BLaER1 treated with 17β-estradiol and CSF1 and Interleukin-3, amounts not matched to agents 10 nM and 100 nM (cell line): ENCODE data around the gene IQCF2.
"Not testable (repeated sequence)": the region's sequence is repeated elsewhere in the genome, so short reads cannot be mapped to it uniquely, and the experiment has no call there.

Source experiments
- H3K27ac ChIP-seq, 11 experiments: shearing (Covaris generic); formaldehyde crosslinking; 2 replicates each; pipeline ENCODE4 v1.8.1; 2022
- H3K27me3 ChIP-seq, 11 experiments: shearing (Covaris generic); formaldehyde crosslinking; 2 replicates each; pipeline ENCODE4 v1.8.1; 2022
- H3K36me3 ChIP-seq, 11 experiments: shearing (Covaris generic); formaldehyde crosslinking; 2 replicates each; pipeline ENCODE4 v1.8.1; 2022
- H3K4me1 ChIP-seq, 10 experiments: shearing (Covaris generic); formaldehyde crosslinking; 2 replicates each; pipeline ENCODE4 v1.8.1; 2022
- H3K4me2 ChIP-seq, 11 experiments: shearing (Covaris generic); formaldehyde crosslinking; 2 replicates each; pipeline ENCODE4 v1.8.1; 2022
- H3K4me3 ChIP-seq, 10 experiments: shearing (Covaris generic); formaldehyde crosslinking; 2 replicates each; pipeline ENCODE4 v1.8.1; 2022
- H3K9ac ChIP-seq, 11 experiments: shearing (Covaris generic); formaldehyde crosslinking; 2 replicates each; pipeline ENCODE4 v1.8.1; 2022
- H3K9me3 ChIP-seq, 11 experiments: shearing (Covaris generic); formaldehyde crosslinking; replicated peaks in 1 of 11; 2 replicates each; pipeline ENCODE4 v1.8.1; 2022
- H4K20me1 ChIP-seq, 11 experiments: shearing (Covaris generic); formaldehyde crosslinking; 2 replicates each; pipeline ENCODE4 v1.8.1; 2022
- Cebpa-rat ChIP-seq, 11 experiments: shearing (Covaris generic); IDR thresholded peaks; 2 replicates each; pipeline ENCODE4 v1.8.1; 2022

IQCF2 gene

DNA sequence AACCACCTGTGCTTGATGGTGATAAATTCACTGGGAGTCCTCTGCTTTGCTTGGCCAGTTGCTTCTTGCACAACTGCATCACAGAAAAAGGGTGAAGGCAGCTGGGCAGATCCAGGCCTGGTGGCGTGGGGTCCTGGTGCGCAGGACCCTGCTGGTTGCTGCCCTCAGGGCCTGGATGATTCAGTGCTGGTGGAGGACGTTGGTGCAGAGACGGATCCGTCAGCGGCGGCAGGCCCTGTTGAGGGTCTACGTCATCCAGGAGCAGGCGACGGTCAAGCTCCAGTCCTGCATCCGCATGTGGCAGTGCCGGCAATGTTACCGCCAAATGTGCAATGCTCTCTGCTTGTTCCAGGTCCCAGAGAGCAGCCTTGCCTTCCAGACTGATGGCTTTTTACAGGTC, 31.1 kb upstream of the IQCF2 start:
- Histone ChIP-seq H3K4me1 (no peaks in the 10 kb centered on the region), H3K4me3 (no peak overlapping the region), H3K27ac (no peak overlapping the region), H3K9me3 (peaks cover 19 to 31% (median 28%) of the 10 kb centered on the region in 11 experiments), H3K9ac (no peak overlapping the region), H4K20me1 (no peaks in the 10 kb centered on the region), H3K36me3 (no peaks in the 10 kb centered on the region), H3K27me3 (no peaks in the 10 kb centered on the region), H3K4me2 (no peak overlapping the region)
- no peak for TF ChIP-seq Cebpa-rat (IDR thresholded peaks at IDR 0.05)

DNA sequence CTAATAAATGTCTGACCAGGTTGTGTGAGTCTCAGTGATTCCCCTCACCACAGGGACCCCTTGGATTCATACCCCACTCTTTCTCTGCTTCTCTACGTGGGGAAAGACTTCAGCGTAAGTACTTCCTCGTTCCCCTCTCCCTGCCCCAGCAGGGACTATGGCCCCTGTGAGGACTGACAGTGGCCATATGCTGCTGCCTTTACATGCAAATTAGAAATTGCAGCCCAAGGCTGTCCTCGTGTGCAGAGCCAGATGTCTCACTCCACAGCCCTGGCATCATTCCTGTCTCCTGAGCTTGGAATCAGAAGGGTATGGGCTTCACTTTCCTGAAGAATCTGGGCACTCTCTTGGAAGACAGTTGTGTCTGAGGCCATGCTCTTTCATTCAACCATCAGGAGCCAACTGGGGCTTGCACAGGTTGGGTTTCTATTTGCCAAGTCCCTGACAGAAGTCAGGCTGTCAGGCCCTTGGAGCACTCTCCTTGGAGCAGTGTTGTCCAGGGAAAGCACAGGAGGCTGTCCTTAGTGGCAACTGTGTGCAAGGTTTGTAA, 30.5 kb upstream of the IQCF2 start:
- no peaks in the 10 kb centered on the region for H3K36me3 ChIP-seq
- TF ChIP-seq Cebpa-rat (IDR thresholded peaks at IDR 0.05): no peak
- H3K4me3 ChIP-seq: no peak overlapping the region
- H3K27ac ChIP-seq: no peak overlapping the region
- H3K4me2 ChIP-seq: no peak overlapping the region
- H4K20me1 ChIP-seq: no peaks in the 10 kb centered on the region
- no peaks in the 10 kb centered on the region for H3K27me3 ChIP-seq
- H3K9me3 ChIP-seq: peaks cover 19 to 31% (median 28%) of the 10 kb centered on the region in 11 experiments
- H3K4me1 ChIP-seq: no peaks in the 10 kb centered on the region
- H3K9ac ChIP-seq: no peak overlapping the region

GRCh38 chr3:51836606-51837005, 24.8 kb upstream of the IQCF2 start:
- H3K36me3 ChIP-seq: no peaks in the 10 kb centered on the region
- no peak overlapping the region for H3K4me2 ChIP-seq
- no peaks in the 10 kb centered on the region for H4K20me1 ChIP-seq
- H3K9ac ChIP-seq: no peak overlapping the region
- H3K4me1 ChIP-seq: no peaks in the 10 kb centered on the region
- no peak overlapping the region for H3K27ac ChIP-seq
- H3K4me3 ChIP-seq: no peak overlapping the region
- no peaks in the 10 kb centered on the region for H3K27me3 ChIP-seq
- H3K9me3 ChIP-seq: 0 out of 22 replicates have a peak, but pooled peaks cover 0 to 6% (median 0%) of the 10 kb centered on the region in 11 experiments
- no peak for TF ChIP-seq Cebpa-rat (IDR thresholded peaks at IDR 0.05)

GRCh38 chr3:51845129-51845528, 16.3 kb upstream of the IQCF2 start:
- peaks cover 15 to 33% (median 23%) of the 10 kb centered on the region in 11 experiments for H3K9me3 ChIP-seq
- no peaks in the 10 kb centered on the region for H3K36me3 ChIP-seq
- no peak overlapping the region for H3K27ac ChIP-seq
- no peak overlapping the region for H3K4me3 ChIP-seq
- no peaks in the 10 kb centered on the region; a peak in 1 of 22 replicates for H3K27me3 ChIP-seq
- TF ChIP-seq Cebpa-rat (IDR thresholded peaks at IDR 0.05): no peak
- H3K9ac ChIP-seq: no peak overlapping the region
- H4K20me1 ChIP-seq: no peaks in the 10 kb centered on the region
- no peak overlapping the region for H3K4me2 ChIP-seq
- no peaks in the 10 kb centered on the region for H3K4me1 ChIP-seq

DNA sequence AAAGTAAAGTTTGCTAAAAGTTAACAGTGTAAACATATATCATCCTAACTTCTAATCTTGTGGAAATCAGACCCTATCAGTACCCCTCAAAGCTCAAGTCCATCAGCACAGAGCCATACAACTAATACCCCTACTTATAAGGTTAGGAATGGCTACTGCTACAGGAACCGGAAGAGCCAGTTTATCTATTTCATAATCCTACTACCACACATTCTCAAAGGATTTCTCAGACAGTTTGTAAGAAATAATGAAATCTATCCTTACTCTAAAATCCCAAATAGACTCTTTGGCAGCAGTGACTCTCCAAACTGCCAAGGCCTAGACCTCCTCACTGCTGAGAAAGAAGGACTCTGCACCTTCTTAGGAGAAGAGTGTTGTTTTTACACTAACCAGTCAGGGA, 6.0 kb upstream of the IQCF2 start:
- H3K4me1 ChIP-seq, H3K27me3 ChIP-seq, H4K20me1 ChIP-seq, H3K4me2 ChIP-seq, H3K4me3 ChIP-seq, H3K36me3 ChIP-seq, H3K9ac ChIP-seq, H3K27ac ChIP-seq: not testable (repeated sequence)
- H3K9me3 ChIP-seq: peaks cover 8 to 36% (median 17%) of the 10 kb centered on the region in 11 experiments; a peak in 19 of 22 replicates

DNA sequence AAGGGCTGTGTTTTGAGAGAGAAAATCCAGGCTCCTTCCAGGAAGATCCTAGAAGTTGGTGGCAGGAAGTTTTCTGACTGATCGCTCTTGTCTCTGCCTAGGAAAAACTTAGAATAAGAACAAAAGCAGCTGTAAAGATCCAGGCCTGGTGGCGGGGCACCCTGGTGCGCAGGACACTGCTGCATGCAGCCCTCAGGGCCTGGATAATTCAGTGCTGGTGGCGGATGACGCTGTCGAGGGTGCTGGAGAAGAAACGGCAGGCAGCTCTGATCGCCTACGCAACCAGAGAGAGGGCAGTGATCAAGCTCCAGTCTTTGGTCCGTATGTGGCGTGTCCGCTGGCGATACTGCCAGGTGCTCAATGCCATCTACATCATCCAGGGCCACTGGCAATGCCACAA, 1.5 kb downstream of the IQCF2 start:
- TF ChIP-seq Cebpa-rat (IDR thresholded peaks at IDR 0.05): no peak
- H3K4me3 ChIP-seq: no peak overlapping the region
- H3K36me3 ChIP-seq: no peaks in the 10 kb centered on the region
- H3K9ac ChIP-seq: no peak overlapping the region
- H3K4me1 ChIP-seq: peaks cover 9 to 12% (median 10%) of the 10 kb centered on the region in 10 experiments; a peak in 19 of 20 replicates
- H3K4me2 ChIP-seq: no peak overlapping the region
- H3K27me3 ChIP-seq: no peaks in the 10 kb centered on the region
- H4K20me1 ChIP-seq: no peaks in the 10 kb centered on the region
- peaks cover 0 to 22% (median 6%) of the 10 kb centered on the region in 11 experiments; a peak in 10 of 22 replicates for H3K9me3 ChIP-seq
- H3K27ac ChIP-seq: no peak overlapping the region

GRCh38 chr3:51868896-51869295, 7.5 kb downstream of the IQCF2 start:
- not testable (repeated sequence) for H3K27me3 ChIP-seq, H3K9me3 ChIP-seq, H3K4me3 ChIP-seq, H3K36me3 ChIP-seq, H4K20me1 ChIP-seq, H3K4me1 ChIP-seq, H3K4me2 ChIP-seq, H3K9ac ChIP-seq, H3K27ac ChIP-seq

- H3K4me2 ChIP-seq: no peak overlapping the region
- H3K27me3 ChIP-seq: no peaks in the 10 kb centered on the region
- no peaks in the 10 kb centered on the region for H3K9me3 ChIP-seq
- no peak for TF ChIP-seq Cebpa-rat (IDR thresholded peaks at IDR 0.05)
- no peak overlapping the region for H3K9ac ChIP-seq
- no peaks in the 10 kb centered on the region for H3K36me3 ChIP-seq
- no peaks in the 10 kb centered on the region for H4K20me1 ChIP-seq
- no peaks in the 10 kb centered on the region for H3K4me1 ChIP-seq
- H3K4me3 ChIP-seq: no peak overlapping the region
- H3K27ac ChIP-seq: no peak overlapping the region
Observed at GRCh38 chr3:51869304-51869703, 7.9 kb downstream of the IQCF2 start.

- no peak overlapping the region for H3K9ac ChIP-seq
- no peaks in the 10 kb centered on the region for H3K27me3 ChIP-seq
- no peaks in the 10 kb centered on the region for H3K9me3 ChIP-seq
- no peak overlapping the region for H3K4me3 ChIP-seq
- H3K36me3 ChIP-seq: no peaks in the 10 kb centered on the region
- H3K4me1 ChIP-seq: peaks cover 0 to 8% (median 0%) of the 10 kb centered on the region in 10 experiments; a peak in 4 of 20 replicates
- H3K27ac ChIP-seq: no peak overlapping the region
- H3K4me2 ChIP-seq: no peak overlapping the region
- no peak for TF ChIP-seq Cebpa-rat (IDR thresholded peaks at IDR 0.05)
- H4K20me1 ChIP-seq: no peaks in the 10 kb centered on the region
Observed at GRCh38 chr3:51873253-51873766, 11.9 kb downstream of the IQCF2 start.

- Histone ChIP-seq H3K27me3 (no peaks in the 10 kb centered on the region), H3K4me2 (no peak overlapping the region), H3K4me1 (peaks cover 0 to 9% (median 0%) of the 10 kb centered on the region in 10 experiments; a peak in 4 of 20 replicates), H3K9ac (no peak overlapping the region), H4K20me1 (no peaks in the 10 kb centered on the region), H3K36me3 (no peaks in the 10 kb centered on the region), H3K27ac (no peak overlapping the region), H3K4me3 (no peak overlapping the region), H3K9me3 (no peaks in the 10 kb centered on the region)
- no peak for TF ChIP-seq Cebpa-rat (IDR thresholded peaks at IDR 0.05)
Observed at GRCh38 chr3:51873876-51874275, 12.5 kb downstream of the IQCF2 start.
